GM21360 (cell line): ENCODE data around the gene ECHS1.
"Not testable (repeated sequence)": the region's sequence is repeated elsewhere in the genome, so short reads cannot be mapped to it uniquely, and the experiment has no call there.

ENCODE experiments used
- ATAC-seq: cut with Tn5 transposase; IDR thresholded peaks from one replicate; pipeline ENCODE4 v1.9.1; 2021; ENCODE audit warnings: mild to moderate bottlenecking, moderate library complexity; ENCODE audit not compliant: unreplicated experiment

ECHS1 gene

DNA sequence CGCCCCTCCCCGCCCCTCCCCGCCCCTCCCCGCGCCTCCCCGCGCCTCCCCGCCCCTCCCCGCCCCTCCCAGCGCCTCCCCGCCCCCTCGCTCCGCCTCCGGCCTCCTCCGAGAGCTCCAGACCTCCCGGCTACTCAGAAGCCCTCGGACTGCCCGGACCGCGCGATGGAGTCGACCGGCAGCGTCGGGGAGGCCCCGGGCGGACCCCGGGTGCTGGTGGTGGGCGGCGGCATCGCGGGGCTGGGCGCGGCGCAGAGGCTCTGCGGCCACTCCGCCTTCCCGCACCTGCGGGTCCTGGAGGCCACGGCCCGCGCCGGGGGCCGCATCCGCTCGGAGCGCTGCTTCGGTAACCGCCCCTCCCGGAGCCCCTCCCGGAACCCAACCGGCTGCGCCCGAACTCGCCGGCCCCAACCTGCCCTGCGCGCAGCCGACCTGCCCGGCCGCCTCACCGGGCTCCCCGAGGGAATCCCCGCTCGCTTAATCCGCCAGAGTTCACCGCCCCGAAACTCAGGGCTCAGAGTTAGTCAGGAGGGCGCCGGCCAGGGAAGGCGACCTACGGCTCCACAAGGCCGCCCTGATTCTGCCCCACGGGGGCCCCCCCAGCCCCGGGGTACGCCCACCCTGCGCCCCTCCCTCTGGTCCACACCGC is 6.1 kb upstream of the ECHS1 start, which contains the start of gene PAOX:
TSS of gene PAOX (plus strand) at position 111 of the 649 bp plus-strand sequence. CDS start at position 166, 55 bp downstream.
- ATAC-seq: peak; percentile 54

DNA sequence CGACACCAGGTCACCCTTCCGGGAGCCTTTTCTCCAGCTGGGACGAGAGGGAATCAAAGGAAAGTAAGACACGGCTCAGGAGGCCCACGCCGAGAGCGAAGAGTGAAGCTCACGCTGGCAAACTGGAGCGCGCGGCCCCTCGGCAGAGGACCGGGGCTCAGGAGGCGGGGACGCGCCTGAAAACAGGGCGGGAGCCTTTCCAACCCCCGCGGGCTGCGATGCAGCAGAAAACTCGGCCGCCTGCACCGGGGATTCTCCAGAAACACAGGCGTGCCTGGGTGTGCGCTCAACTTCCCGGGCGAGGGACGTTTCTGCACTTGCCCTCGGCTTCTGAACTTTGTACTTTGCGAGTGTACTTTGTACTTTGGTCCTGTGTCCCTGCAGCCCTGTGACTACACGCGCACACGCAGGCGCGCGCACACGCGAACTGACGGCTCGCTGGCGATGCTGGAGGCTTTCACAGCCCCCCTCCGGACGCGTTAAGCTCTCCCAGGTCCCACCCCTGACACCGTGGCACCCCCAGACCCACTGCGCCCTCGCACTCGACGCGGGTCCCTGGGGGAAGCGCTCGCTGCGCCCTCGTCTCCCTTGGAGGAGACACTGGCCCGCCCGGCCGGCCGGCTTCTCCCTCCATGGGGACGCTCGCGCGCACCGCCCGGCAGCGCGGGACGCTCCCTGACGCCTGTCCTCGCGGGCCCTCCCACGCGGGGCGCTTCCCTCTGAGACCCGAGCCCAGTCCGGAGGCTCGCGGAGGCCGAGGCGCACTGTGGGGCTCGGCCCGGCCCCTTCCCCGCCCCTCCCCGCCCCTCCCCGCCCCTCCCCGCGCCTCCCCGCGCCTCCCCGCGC is 5.3 kb upstream of the ECHS1 start:
- peak; percentile 39 for ATAC-seq

DNA sequence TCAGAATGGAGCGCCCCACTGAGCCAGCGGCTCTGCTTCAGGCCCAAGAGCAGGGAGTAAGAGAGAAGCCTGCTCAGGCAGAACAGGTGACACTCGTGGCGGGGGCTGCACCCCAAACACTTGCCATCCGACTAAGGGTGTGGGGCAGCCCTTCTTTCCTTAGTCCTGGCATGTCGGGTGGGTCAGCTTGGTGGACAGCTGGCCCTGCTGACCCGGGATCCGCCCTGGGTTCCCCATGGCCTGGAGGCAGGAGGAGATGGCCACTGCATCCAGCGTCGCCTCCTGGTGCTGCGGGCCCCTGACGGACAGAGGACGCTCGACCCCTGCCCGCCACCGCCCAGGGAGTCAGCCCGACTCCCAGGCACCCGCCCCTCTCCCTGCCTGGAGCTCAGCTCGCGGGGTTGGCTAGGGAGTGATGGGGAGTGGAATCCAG is 4.7 kb upstream of the ECHS1 start:
- no peak for ATAC-seq

DNA sequence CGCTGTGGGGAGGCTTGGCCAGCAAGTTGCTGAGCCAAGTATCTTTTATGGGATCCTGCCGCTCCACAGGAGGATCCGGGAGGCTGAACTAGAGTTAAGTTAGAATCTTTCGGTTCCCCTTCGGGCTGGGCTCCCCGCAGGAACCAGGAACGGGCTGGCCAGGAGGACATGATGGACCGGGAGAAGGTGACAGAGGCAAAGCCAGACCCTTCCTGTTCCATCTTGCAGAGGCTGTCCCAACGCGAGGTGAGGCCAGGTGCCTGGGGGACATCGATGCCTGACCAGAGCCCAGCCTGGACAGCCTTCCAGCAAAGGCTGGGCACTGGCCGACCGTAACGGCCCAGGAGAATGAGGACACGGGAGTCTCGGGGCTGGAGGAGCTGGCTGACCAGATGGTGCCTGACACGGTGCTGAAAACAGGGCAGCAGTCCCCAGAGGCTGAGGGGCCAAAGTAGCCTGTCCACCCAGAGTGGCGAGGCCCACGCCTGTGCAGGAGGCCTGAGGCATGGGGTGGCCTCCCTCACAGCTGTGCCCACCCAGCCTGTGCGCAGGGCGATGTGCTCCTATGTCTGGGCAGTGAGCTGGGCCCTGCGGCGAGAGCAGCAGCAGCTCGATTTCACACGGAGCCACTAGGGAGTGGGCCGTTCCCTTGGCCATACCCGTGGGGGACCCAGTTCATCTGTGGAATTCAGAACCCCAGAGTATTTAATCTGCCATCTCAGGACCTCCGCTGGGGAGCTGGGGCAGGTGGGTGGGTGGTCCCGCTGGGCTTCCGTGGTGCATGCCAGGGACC is 4.1 kb upstream of the ECHS1 start:
- no peak for ATAC-seq

DNA sequence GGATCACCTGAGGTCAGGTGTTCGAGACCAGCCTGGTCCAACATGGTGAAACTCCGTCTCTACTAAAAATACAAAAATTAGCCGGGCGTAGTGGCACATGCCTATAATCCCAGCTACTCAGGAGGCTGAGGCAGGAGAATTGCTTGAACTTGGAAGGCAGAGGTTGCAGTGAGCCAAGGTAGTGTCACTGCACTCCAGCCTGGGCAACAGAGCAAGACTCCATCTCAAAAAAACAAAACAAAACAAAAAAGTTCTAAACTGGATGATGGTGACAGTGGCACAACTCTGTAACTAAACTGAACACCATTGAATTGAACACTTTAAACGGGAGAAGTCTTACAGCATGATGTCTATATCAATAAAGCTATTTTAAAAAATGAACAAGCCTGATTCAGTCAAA is 3.0 kb upstream of the ECHS1 start:
- not testable (repeated sequence) for ATAC-seq

DNA sequence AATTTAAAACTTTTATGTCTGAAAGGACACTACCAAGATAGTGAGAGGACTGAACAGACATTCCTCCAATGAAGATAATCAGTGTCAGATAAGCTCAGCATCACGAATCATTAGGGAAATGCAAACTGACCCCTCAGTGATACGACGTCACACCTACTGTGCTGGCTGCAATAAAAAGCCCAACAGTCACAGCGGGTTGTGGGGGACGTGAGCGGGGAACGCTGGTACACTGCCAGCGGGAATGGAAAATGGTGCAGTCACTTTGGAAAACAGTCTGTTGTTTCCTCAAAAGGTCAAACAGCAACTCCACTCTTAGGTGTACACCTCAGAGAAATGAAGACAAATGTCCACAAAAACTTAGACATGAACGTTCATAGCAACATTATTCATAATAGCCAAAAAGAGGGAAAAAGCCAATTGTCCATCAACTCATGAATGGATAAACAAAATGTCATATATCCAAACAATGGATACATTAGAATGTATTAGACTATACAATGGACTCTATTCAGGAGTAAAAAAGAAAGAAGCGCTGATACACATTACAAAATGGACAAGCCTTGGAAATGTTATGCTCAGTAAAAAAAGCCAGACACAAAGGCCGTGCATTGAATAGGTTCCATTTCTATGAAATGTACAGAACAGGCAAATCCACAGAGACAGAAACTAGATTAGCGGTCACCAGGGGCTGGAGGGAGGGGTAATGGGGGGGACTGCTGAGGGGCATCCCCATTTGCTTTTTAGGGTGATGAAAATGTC is 2.4 kb upstream of the ECHS1 start:
- ATAC-seq: no peak

DNA sequence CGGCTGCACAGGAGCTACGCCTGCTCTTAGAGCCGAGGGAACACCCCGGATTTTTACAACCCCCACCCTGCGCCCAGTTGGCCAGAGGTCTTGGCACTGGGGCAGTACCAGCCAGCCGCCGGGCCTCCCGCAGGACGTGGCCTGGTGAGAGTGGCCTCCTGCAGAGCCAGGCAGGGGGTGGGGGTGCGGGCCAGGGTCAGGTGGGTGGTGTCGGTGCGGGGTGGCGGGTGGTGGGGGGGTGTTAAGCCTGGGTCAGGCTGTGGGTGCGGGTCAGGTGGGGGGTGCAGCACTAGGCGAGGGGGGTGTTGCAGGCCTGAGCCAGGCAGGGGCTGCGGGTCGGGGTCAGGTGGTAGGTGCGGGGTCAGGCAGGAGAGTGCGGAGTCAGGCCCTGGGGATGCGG is 647 bp downstream of the ECHS1 start:
- ATAC-seq: no peak

DNA sequence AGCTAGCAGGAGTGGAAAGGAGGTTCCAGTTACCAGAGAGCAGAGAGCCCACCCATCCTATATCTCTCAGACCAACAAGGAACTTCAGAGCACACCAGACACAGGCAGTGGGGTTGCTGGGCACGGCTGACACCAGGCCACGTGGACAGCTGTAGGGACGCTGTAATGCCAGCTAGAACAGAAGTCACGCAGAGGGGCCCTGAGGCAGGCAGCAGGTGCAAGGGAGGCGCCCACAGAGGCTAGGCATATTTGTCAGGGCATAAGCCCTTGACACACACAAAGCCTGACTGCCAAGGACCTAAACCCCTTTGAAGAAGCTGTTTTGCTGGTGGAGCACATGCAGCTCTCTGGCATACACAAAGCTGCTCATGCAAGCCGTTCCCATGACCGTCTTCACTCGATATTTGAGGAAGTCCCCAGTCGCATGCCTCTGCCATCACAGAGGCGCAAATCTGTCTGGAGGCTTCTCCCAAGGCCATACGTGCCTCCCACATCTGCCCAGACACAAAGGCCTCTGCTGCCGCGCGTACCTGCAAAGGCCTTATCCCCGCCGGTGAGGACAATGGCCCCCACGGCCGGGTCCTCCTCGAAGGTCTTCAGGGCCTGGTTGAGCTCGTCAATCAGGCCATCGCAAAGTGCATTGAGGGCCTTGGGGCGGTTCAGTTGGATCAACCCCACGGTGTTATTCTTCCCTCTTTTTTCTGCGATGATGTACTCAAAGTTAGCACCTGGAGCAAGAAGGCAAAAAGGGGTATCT is 2.9 kb downstream of the ECHS1 start:
- ATAC-seq: no peak

DNA sequence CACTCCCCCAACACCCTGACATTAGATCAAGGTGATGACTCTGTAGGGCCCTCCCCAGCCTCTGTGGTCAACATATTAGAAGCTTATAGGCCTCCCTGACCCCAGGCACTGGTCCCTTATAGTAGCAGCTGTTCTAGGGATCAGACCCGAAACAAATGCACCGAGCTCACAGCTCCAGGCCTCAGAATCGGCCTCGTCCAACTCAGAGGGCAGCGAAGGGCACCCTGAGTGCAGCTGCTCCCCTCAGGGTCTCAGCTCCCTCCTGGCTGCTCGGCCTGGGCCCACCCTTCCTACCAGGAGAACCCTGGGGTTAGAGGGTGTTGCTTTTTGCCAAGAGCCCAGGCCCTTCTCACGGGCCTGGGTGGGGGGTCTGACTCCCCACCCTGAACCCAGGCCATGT is 5.0 kb downstream of the ECHS1 start:
- no peak for ATAC-seq

DNA sequence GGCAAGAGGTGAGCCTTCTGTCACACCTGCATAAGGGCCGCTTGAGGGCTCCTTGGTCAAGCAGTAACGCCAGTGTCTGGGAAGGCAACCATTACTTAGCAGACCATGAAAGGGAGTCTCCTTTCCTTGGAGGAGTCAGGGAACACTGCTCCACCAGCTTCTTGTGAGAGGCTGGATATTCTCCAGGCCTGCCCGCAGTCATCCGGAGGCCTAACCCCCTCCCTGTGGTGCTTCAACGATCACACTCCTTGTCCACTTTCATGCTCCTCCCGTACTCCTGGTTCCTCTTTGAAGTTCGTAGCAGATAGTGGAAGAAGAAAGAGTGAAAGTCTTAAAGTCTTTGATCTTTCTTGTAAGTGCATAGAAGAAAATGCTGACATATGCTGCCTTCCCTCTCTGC is 5.7 kb downstream of the ECHS1 start:
- not testable (repeated sequence) for ATAC-seq

DNA sequence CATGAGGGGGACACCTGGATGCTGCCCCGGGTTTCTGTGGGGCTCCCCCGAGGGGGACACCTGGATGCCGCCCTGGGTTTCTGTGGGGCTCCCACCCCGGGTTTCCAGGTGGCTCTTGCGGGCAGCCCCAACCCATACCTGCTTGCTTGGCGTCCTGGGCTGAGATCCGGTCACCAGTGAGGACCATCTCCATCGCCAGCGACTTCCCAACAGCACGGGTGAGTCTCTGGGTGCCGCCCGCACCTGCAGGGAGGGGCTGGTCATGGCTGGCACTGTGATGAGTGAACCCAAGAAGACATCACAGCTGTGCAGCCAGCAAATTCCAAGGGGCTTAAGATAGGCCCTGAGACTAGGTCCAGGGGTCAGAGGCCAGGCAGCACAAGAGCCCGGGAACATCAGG is 6.4 kb downstream of the ECHS1 start:
- ATAC-seq: no peak

DNA sequence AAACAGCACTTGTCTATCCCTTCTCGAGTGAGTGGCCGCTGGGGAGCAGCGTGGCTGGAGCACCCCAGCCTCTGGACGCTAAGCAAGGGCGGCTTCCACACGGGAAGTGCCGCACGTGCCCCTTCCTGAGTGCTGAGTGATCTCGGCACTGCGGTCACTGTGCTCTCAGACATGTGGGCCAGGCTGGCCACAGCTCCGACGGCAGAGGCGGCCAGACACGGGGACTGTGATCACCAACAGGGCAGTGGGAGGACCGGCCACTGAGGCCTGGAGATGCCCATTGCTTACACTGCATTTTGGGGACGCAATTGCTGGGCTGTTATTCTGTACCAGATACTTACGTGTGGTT is 7.0 kb downstream of the ECHS1 start:
- ATAC-seq: no peak

DNA sequence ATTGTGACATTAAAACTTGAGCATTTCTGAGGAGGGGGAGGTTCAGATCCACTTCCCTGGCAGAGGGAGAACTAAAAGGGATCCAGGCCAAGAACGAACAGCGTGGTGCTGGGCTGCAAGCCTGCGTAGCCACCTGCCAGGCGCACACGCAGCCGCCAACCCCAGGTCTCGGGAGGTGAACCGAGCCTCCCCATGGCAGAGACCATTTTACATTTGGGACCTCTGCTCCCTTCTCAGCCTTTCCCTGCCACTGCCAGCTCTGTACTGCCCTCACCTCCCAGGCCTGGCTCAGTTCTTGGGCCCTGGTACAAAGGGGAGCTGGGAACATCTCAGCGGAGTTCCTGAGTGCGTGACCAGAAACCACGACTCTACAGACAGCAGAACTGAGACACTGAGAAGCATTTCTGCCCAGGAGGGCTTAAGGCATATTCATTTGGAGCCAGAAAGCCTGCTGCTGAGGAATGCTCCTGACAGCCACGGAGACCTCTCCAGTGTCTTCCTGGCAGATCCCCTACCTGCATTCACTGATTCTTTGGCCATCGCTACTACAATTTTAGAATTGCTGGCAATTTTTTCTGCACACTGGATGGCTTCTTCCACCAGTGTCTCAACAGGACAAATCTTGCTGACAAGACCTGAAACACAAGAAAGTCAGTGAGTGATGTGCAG is 7.6 kb downstream of the ECHS1 start:
- ATAC-seq: no peak

DNA sequence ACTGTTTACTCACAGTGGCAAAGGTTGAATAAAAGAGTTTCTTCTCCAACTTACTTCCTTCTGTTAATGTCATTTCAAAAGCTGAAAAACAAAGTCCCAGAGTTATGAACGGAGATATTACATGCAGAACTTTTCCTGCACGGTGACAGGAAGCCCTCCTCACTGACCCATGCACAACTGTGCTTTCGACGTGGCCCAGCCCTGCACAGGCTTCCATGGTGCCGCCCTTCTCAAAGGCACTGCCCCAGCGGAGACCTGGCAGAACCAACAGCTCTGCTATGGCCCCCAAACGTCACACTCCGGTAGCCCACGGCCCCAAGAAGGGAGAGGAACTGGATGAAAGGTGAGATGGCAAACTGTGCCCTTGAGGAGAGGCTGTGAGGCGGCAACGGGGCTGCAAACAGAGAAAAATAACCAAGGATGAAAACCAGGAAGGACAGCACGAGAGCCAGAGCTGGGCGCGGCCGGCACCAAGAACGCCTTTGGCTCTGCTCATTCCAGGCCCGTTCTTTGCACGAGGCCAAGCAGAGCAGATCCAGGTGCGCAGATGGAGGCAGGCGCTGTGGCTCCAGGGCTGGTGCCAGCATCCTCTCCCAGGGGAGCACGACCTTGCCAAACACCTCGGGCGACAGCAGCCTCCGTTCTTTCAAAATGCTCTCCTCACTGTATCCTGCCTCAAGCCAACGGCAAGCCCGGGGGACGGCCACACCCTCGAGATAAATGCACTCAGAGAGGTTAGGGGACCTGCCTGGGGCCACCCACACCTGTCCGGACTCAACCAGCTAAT is 8.3 kb downstream of the ECHS1 start:
- no peak for ATAC-seq

DNA sequence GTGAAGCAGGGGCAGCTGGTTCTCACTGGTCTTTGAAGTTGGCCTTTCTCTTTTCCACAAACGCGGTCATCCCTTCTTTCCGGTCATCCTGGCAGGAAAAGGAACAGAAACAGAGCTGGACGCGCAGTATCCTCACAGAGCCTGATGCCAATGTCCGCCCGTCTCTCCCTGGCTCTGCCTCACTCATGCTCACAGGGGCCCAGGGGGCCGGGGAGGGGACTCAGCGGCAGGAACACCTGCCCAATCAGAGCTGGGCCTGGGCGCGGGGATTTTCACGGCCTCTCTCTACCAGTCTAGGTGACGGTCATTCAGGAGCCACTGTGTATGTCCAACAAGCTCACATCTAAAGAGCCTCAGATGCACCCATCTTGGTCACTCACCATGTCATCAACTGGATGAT is 10.3 kb downstream of the ECHS1 start:
- no peak for ATAC-seq

DNA sequence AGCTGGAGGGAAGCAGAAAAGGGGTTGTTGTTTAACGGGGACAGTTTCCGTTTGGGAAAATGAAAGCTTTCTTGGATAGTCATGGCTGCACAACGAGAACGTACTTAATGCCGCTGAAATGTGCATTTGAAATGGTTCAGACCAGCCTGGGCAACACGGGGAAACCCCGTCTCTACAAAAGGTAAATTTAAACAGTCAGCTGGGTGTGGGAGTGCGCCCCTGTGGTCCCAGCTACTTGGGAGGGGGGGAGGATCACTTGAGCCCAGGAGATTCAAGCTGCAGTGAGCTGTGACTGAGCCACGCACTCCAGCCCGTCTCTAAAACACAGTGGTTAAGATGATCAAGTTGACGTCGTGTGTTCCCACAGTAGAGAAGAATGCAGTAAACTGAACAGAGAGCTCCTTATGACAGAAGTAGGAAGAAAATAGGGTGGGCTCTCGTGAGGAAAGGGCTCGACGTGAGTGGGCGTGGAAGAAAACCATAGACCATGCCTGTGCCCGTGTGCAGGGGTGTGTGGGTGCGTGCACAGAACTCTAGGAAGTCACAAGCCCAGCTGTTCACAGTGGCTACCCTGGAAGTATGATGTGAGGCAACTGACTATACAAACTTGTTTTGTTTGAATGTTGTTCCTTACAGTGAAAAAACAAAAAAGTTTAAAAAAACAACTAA is 11.2 kb downstream of the ECHS1 start:
- no peak for ATAC-seq

DNA sequence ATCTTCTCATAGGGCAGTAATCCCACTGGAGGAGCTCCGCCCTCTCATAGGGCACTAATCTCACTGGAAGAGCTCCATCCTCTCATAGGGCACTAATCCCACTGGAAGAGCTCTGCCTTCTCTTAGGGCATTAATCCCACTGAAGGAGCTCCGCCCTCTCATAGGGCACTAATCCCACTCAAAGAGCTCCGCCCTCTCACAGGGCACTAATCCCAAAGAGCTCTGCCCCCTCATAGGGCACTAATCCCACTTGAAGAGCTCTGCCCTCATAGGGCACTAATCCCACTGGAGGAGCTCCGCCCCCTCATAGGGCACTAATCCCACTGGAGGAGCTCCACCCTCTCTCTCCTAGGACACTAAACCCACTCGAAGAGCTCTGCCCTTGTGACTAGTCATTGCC is 11.9 kb downstream of the ECHS1 start:
- no peak for ATAC-seq

DNA sequence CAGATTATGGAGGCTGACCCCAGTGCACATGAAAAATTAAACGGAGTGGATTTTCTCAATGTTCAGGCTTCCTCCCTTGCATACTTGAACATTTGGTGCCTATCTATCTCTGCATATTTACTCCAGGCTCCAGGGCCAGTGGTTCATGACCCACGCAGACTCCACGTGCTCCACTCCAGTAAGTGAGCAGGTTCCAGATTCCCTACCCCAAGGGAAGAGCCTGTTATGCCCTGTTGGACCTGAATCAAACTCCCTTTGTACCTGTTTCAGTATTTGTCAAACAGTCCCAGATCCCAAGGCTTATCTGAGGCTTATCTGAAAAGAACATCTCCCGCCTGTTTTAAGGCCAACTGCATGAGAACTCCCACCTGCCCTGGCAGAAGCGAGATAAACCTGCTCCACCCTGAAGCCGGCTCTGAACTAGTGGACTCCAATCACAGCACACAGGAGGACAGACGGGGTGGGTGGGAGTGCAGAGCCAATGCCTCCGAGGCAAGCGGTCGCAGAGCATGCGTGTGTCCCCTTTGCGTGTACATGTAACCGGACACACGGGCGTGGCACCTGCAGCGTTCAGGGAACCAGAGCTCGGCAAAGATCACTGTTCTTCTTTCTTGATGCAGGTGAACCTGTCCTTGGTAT is 13.1 kb downstream of the ECHS1 start:
- ATAC-seq: no peak
